ENCODE results near the gene KIAA0232.
"Not testable (repeated sequence)": the region's sequence is repeated elsewhere in the genome, so short reads cannot be mapped to it uniquely, and the experiment has no call there.

The KIAA0232 gene

DNA sequence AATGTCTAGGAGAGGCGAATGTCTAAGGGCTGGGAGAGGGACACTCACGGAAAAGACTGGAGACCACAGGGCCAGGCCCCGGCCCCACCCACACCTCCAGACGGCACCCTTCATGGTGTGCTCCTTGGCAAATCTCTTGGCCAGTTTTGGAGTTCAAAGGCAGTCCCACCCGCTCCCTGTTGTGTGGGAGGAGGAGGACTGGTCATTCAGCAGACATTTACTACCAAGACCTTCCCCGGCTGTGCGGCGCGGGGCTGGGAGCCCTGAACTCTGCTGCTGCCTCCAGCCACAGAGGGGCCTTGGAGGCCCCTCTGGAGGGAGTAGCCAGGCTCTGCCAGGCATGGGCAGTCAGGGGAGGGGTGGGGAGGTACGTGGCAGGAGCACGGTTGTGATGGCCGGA, 118.4 kb downstream of the KIAA0232 start:
- DNase-seq (ENCODE audit: low spot score): no peak

DNA sequence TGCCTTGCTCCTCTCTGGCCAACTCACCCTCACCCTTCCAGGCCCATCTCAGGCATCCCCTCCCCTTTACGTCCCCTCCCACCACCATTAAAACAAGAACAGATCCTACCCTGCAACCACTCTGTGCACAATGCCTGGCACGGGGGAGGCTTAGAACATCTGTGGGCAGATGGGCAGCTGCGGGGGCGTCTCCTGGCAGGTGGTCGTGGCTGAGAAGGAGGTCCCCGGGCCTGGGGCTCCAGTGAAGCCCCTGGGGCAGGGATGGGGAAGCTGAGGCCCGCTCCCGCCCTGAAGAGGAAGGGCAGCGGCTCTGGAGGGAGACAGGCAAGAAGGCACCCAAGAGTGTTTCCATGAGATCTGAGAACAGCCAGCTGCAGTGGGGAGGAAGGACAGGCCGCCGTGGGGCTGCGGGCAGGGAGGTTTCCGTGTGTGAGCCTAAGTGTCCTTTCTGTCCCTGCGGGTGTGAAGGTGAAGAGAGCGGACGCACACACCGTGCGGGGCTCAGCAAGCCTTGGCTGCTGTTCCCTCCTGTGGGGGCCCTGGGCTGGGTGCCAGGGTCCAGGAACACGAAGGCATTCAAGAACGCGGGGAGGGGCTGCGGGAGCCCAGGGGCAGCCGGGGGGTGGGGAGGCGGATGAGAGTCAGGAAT, 119.3 kb downstream of the KIAA0232 start:
- no peak for DNase-seq (ENCODE audit: low spot score)

DNA sequence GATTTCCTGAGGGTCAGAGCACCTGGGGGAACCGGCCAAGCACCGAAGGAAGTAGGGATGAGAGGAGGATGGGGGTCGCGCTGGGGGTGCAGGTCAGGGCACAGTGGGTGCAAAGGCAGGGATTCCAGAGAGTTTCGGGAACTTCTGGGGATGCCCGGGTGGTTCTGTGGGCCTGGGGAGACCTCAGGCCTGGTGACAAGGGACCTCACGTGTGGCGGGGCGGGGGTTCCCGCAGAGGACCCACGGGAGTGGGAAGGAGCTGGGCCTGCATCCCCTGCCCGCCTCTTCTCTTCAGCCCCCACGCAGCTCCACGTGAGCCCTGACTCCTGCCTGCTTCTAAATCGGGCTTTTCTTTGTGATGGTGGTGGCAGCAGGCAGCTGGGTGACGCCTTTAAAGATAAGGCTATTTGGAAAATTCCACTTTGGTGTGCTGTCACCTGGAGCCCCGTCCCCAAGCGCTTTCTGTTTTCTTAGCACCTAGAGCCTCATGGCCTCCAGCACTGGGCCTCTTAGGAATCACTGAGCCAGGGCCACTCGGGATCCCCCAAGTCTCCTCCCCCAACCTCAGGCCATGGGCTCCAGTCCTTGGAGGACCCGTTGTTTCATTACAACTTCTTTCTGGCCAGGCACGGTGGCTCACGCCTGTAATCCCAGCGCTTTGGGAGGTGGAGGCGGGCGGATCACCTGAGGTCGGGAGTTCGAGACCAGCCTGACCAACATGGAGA, 120.0 kb downstream of the KIAA0232 start:
- DNase-seq (ENCODE audit: low spot score): no peak

DNA sequence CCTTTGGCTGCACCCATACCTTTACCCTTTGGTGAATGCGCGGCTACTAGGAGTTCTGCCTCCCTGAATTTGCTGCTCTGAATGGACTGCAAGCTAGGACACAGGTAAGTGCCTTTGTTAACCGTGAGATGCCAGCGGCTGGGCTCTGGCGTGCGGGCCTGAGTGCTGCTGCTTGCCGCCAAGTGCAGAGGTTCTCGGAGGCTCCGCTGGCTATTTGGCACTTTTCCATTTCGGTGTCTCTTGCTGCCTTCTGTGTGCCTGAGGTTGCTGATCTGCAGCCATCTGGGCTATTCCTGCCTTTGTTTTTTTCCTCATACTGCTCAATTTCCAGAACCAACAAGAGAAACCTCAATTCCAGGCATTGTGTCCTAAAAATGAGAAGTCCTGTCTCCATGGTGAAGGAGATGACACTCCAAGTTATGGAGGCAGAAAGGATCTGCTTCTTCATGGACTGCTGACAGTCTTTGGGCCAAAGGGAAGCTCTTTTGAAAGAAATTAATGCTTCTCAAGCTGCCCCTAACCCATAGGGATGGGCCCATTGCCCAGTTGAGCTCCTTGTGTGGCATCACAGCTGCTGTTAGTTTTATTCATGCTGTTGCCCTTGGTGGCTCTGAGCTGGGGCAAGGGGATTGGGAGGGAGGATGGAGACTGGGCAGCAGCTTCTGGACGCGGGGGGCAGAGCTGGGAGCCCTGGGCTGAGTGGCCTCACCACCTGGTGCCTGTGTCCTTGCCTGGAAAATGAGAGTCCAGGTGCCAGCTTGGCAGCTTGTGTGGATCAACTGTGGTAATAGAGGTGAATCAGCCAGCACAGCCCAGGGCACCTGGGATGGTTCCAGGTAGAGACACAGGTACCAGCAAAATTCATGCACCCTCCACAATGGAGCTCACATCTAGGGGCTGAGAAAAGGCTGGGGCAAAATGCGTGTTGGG, 123.3 kb downstream of the KIAA0232 start:
- DNase-seq (ENCODE audit: low spot score): no peak

DNA sequence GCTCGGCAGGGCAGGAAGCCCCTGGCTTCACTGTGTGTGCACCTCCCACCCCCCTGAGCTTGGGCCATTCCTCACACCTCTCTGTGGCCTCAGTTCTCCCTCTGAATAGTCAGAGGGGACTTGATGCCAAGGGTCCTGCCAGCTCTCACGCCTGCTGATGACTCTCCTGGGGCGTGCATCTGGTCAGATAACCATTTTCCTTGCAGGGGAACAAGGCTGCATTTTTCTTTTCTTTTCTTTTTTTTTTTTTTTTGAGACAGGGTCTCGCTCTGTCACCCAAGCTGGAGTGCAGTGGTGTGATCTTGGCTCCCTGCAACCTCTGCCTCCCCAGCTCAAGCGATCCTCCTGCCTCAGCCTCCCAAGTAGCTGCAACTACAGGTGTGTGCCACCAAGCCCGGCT, 124.0 kb downstream of the KIAA0232 start:
- not testable (repeated sequence) for DNase-seq (ENCODE audit: low spot score)

DNA sequence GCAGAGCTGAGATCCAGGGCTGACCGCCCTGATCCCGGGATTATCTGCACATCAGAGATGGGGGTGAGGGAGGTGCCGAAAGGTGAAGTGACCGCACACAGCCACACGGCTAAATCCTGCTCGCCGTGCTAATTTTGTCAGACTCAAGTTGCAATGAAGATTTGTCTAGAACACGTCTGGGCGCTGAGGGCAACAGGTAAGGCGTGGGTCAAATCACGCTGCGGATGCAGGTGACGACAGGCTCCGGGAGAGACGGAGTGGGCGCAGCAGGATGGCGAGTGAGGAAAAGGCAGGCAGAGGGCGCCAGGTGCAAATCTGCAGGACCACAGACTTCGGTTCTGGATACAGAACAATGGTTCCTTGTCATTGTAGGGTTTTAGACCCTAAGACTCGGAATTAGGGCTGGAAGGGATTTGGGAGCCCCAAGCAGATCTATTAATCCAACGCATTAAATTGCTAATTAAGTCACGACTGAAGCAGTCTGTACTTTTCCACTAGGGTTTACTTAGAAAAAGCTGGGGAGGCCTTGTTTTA, 125.2 kb downstream of the KIAA0232 start:
- peak; percentile 70 for DNase-seq (ENCODE audit: low spot score)

DNA sequence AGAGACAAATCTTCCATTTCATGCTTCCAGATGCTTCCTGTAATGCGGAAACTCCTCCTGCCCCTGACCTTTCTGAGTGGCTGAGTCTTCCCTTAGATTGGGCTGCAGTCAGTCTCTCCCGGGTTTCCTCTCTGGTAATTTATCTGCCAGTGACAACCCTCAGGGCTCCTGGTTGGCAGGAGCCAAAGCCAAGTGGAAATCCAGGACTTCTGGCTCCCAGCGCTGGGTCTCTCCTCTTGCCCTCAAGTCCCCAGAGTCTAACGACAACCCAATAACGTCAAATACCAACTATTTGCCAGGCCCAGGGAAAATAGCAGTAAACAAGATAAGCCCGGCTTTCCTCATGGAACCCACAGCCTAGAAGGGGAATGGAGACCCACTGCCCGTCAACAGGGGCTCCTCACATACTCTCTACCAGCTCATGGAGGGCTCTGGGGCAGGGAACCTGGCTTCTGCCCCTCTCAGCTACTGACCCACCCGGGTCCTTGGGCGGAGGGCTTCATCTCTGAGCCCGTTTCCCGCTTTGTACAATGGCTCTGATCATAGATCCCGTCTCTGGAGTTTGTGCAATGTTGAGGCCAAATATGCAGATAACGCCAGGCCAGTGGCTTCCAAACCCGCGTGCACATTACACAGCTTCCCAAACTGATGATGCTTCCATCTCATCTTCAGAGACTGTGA, 126.0 kb downstream of the KIAA0232 start:
- no peak for DNase-seq (ENCODE audit: low spot score)

DNA sequence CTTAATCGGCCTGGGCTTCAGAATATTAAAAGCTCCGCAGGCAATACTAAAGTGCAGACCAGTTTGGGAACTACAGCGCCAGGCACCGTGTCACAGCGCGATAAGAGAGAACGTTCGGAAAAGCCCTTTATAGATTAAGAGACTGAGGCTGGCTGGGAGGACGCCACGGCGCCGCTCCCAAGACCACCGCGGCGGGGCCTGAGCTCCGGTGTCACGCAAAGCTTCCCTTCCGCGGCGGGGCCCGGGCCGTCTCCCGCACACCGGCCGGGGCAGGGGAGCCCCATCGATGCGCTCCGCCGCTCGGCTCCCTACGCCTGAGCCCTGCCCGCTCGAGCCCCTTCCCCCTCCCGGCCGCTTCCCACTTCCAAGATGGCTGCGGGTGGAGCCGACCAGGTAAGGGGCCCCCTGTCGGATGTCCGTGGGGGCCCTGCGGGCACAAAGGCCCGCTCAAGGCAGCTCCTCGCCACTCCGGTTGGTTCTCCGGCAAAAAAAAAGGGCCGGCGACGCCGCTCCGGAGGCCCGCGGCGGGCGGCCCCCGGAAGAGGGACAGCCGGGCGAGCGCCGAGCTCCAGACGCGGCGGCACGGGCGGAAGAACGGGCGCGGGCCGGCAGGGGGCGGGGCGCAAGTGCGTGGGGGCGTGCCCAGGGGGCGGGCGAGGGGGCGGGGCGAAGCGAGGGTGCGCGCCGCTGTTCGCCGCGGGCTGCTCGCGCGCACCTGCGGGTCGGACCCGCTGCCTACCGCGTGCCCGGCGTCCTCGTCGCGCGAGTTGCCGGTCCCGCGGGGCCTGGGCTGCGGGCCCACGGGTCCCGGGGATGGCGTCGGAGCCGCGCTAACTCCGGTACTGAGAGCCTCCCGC, 126.8 kb downstream of the KIAA0232 start, which contains the start of gene TBC1D14:
TSS of gene TBC1D14 (plus strand) at position 714 of the 857 bp plus-strand sequence. CDS start 13,564 bp downstream, outside the sequence.
- DNase-seq (ENCODE audit: low spot score): peak; percentile 98

DNA sequence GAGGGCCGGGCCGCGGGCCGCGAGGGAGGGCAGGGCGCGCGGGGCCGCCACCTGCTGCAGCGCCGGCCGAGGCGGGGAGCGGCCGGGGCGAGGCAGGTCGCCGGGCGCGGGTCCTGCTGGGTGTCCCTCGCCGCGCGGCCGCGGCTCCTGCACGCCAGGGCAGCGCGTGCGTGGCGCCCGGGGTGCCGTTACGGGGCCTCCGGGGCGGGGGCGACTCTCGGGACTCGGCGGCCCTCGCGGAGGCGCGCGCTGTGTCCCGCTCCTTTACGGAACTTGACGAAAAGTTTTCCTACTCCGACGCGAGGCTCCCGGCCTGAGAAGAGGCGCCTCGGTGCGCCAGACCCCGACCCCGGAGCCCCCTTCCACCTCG, 127.4 kb downstream of the KIAA0232 start:
- no peak for DNase-seq (ENCODE audit: low spot score)

DNA sequence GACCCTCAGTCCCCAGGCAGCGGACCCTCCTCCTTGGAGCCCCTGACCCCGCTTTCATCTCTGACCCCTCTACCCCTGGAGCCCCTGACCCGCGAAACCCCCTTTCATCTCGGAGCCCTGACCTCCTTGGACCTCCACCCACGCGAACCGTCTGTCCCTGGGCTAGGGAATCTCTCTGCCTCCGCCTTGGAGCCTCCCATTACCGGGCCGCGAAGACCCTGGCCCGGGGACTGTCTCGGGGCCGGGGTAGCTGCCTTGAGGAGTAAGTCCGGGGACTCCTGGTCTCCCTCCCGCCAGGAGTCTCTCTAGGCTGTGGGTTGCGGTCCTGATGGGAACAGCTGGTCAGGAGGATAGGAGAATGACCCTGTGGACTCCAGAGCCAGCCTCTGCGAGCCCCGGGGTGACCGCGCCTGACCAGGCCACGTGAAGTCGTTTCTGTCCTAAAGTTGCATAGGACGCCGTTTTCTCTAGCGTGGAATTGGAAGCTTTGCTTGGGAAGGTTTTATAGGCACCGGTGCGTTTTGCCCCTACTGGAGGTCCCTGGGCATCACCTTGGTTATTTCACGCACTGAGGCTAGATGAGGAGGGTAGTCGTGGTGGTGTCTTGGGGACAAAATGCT, 127.9 kb downstream of the KIAA0232 start:
- no peak for DNase-seq (ENCODE audit: low spot score)

DNA sequence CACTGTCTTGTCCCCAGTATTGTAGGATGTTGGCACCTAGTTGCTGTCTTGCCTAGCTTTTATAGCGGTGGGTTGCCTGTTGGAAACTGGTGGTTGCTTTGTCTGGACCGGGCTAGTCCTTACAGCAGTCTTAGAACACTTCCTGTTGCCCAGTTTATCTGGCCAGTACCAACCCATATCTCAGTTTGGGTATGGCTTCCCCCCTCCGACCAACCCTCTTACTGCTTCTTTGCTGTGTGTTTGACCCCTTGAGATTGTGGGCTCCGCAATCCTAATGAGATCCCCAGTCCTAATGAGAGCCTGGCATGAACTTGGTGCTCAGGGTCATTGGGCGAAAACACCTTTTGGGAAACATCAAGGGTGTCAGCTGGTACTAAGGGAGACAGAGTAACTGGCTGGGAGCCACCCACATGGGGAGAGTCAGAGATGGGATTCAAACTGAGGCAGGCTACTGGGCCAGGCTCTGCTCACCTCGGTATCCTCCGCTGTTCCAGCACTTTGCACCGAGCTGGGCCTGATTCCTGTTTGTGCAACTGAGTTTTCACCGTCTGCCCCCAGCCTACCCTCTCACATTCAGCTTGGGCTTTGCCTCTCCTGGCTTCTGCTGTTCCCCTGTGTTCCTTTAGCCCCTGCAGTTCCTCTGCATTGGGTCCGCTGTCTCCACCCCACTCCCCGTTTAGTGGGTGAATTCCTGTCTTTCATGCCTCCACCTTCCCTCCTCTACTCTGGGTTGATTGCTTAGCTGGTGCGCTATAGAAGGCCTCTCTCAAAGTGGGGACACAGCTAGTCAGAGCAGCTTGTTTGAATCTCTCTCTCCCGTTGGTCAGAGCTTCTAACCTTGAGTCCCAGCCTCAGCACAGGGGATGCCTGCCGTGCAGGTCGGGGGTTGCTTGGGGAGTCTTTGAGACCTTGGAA, 128.7 kb downstream of the KIAA0232 start:
- DNase-seq (ENCODE audit: low spot score): no peak

DNA sequence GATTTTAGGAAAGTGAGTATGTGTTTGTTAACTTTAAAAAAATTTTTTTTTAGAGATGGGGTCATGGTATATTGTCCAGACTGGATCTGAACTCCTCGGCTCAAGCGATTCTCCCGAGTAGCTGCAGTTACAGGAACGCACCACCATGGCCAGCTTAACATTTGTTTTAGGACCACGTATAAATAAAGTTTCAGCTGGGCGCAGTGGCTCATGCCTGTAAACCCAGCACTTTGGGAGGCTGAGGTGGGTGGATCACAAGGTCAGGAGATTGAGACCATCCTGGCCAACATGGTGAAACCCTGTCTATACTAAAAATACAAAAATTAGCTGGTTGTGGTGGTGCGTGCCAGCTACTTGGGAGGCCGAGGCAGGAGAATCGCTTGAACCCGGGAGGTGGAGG, 129.4 kb downstream of the KIAA0232 start:
- DNase-seq (ENCODE audit: low spot score): not testable (repeated sequence)

DNA sequence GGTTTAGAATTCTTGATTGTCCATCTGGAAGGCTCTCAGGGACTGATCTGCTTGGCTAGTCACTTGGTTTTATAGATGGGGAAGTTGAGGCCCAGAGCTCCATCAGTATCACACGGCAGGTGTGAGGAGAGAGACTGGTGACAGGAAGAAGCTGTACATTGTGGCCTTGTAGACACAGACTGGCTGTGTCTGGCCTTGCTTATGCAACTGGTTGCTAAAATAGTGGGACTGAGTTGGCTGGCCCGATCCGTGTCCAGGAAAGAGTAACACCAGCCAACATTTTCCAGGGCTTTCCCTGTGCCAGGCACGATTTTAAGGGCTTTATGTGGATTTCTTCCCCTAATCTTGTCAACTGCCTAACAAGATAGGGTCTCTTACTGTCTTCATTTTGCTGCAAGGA, 129.9 kb downstream of the KIAA0232 start:
- DNase-seq (ENCODE audit: low spot score): no peak

DNA sequence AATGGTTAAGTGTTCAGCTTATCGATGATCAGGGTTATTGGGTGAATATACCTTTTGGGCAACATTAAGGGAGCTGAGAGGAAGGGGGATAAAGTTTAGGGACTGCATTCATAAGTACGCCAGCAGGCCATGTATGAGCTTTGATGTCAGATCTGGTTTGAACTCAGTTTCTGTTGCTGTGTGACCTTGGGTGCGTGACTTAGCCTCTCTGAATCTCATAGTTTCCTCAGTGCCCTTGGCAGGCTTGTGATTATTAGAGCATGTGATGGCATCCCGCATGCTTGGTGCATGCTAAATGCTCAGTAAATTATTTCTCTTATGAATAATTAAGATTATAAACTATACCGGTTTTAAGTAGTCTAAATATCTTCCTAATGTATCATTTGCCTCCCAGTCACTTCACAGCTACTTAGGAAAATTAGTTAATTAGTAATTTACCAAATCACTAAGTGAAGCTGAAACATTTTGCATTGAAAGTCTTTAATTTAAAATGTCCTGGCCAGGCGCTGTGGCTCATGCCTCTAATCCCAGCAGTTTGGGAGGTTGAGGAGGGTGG, 130.9 kb downstream of the KIAA0232 start:
- DNase-seq (ENCODE audit: low spot score): no peak

DNA sequence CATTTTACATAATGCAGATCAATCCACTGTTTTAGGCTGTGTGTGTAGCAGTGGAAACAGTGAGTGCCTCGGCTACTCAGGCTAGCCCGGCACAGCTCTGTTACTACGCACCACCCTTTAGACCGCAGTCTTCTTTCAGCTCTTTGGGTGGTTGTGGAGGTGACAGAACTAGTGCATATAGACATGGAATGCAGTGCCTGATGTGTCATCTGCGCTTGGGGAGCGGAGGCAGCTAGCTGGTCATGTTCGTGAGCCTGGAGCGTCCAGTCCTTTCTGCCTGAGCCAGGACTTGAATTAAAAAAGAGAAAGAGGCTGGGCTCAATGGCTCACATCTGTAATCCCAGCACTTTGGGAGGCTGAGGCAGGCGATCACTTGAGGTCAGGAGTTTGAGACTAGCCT, 131.9 kb downstream of the KIAA0232 start:
- DNase-seq (ENCODE audit: low spot score): no peak

DNA sequence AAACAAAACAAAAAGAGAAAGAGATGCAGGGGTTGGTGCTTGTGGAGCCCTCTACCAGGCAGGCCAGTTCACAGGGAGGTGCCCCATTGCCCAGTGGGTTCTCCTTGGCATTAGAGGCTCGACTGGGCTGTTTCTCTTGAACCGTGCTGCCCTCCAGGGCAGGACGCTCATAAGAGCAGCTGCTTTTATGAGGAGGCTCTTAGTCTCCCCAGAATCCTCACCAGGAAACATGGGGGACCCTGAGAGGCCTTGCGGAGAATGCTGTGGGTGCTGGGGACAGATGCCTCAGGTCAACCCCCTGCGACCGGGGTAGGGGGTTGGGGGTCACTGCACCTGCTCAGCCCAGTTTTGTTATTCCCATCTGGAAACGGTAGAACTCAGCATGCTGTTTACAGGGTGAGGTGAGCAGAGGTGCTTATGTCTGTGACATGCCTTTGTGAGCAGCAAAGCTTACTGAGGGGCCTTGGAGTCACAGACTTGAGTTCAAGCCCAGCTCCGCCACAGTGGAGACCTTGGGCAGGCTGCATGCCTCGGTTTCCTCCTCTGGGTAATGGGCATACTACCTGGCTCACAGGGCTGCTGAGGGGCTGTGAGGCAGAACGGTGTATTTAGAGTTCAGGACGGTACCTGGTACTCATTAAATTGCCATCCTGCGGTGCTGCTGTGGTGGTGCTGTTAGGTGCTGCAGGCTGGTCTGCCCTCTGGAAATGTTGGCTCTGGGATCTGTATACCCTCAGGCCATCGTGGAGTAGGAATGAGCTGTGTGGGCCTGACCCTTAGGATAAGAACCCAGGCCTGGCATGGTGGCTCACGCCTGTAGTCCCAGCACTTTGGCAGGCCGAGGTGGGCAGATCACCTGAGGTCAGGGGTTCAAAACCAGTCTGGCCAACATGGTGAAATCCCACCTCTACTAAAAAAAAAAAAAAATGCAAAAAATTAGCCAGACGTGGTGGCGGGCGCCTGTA, 132.8 kb downstream of the KIAA0232 start:
- DNase-seq (ENCODE audit: low spot score): no peak

DNA sequence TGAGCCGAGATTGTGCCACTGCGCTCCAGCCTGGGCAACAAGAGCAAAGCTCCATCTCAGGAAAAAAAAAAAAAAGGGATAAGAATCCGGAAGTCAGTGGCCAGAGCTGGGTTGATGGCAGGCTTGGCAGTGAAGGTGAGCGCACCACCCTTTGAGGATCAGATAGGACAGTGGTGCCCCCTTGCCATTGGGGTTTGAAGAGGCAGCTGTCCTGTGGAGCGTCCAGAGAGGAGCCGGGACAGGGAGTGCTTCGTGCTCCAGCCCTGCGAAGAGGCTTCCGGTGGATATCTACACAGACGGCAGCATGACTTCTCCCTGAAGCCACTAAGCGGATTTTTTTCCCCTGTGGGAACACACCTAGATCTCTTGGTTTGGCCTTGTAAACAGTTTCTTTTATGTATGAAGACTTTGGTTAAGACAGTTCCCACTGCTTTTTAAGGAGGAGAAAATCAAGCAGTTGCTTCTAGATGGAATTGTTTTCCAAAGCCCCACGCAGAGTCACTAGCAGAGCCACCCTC, 133.6 kb downstream of the KIAA0232 start:
- no peak for DNase-seq (ENCODE audit: low spot score)

Data from iPS-NIHi11 (cell line).